Thoracic aorta (tissue), 2 donors: ENCODE data around the gene CYSRT1. TPM values are rescaled to one million over a fixed set of nuclear protein-coding genes. Genes with fewer than 3 reads are reported as not detected.

Experiments used
- ATAC-seq: fragments of 150-250 bp; one replicate; pipeline ENCODE4 v1.8.0; 2017; ENCODE audit warnings: low read depth; ENCODE audit not compliant: insufficient number of reproducible peaks, low FRiP score
- DNase-seq: peaks from one replicate; pipeline ENCODE4 v3.0.0-alpha.2; 2020; ENCODE audit warnings: low spot score
- H3K27ac ChIP-seq, 2 donors: fragments of 200-600 bp; sonication (generic); 1 replicate in 1 of 2; 2 replicates in 1 of 2; pipeline ENCODE4 v1.5.1; 2016; ENCODE audit warnings: mild to moderate bottlenecking in 2 of 2, moderate library complexity in 2 of 2
- H3K27me3 ChIP-seq: fragments of 200-600 bp; sonication (generic); replicated peaks from 2 replicates; pipeline ENCODE4 v1.6.0; 2016; ENCODE audit warnings: mild to moderate bottlenecking; ENCODE audit not compliant: insufficient read depth
- H3K36me3 ChIP-seq: fragments of 200-600 bp; sonication (generic); one replicate; pipeline ENCODE4 v1.5.1; 2016
- H3K4me1 ChIP-seq, 2 donors: fragments of 200-600 bp; sonication (generic); 1 replicate in 1 of 2; 2 replicates in 1 of 2; pipeline versions ENCODE4 v1.5.1 to v1.6.0; 2016; ENCODE audit warnings: low read depth in 2 of 2, mild to moderate bottlenecking in 1 of 2; ENCODE audit not compliant: control insufficient read depth in 1 of 2
- H3K4me3 ChIP-seq: fragments of 200-600 bp; sonication (generic); 2 replicates; pipeline ENCODE4 v1.5.1; 2016; ENCODE audit warnings: mild to moderate bottlenecking
- H3K9me3 ChIP-seq: fragments of 200-600 bp; sonication (generic); 2 replicates; pipeline ENCODE4 v1.5.1; 2016
- CTCF ChIP-seq: fragments of 200-600 bp; sonication (generic); IDR thresholded peaks from one replicate; pipeline ENCODE4 v1.5.1; 2019; ENCODE audit warnings: antibody characterized with exemption
- total RNA-seq, 2 donors: library from RNA; depleted of rRNA; stranded (reverse); fragments of >200 nt; gene quantifications; one replicate each; pipeline versions ENCODE4 v1.1.0 to v1.2.3, GENCODE V29; 2016

CYSRT1 gene
- total RNA-seq, 2 donors from 2014 or later, result not detected

GRCh38 chr9:137183980-137184595 is 40.9 kb upstream of the CYSRT1 start:
- TF ChIP-seq CTCF, result no peak
- peaks cover 59% of the 10 kb centered on the region for H3K36me3 ChIP-seq

DNA sequence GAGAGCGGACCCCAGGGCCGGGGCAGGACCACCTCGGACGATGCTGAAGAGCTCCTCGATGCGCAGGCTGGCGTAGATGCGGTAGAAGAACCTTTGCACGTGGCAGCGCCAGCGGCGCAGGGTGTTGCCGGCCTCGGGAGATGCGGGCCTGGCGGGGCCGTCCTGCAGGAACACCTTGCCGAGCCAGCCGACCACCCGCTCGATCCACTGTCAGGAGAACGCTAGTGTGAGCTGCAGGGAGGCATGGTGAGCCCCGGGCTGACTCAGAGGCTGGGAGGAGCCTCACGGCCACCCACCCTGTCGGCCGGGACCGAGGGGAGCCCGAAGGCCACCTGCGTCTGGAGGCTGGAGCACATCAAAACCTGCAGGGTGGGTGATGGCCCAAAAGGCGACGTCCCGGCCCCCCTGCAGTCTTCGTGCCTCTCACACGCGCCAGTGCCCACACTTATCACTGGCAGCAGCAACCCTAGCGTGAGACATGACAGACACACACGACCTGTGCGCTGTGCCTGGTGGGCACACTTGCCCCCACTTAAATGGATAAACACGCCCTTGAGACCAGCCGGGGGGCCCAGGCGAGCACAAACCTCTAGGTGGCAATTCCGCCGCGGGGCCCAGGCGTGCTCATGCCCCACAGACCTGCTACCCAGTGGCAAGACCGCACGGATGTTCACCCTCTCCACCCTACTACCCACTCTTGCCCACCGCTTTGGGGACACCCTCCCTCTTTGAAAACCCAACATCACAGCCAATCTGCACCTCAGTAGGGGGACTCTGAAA is 39.9 kb upstream of the CYSRT1 start:
- DNase-seq (no peak), ATAC-seq (no peak)
- TF ChIP-seq CTCF, result no peak
- Histone ChIP-seq H3K27me3 (no peaks in the 10 kb centered on the region), H3K27ac (no peak overlapping the region), H3K9me3 (no peaks in the 10 kb centered on the region), H3K36me3 (peaks cover 54% of the 10 kb centered on the region), H3K4me3 (no peak overlapping the region), H3K4me1 (peaks cover 27 to 31% of the 10 kb centered on the region in 2 donors)

More at GRCh38 chr9:137183980-137184595, 40.9 kb upstream of the CYSRT1 start:
- Histone ChIP-seq H3K27me3 (no peaks in the 10 kb centered on the region), H3K4me1 (peaks cover 18 to 21% of the 10 kb centered on the region in 2 donors), H3K9me3 (no peaks in the 10 kb centered on the region), H3K27ac (no peak overlapping the region), H3K4me3 (no peak overlapping the region)
- no peak for DNase-seq
- ATAC-seq, result no peak

- Histone ChIP-seq H3K27ac (no peak overlapping the region), H3K27me3 (no peaks in the 10 kb centered on the region), H3K36me3 (peaks cover 50% of the 10 kb centered on the region), H3K9me3 (no peaks in the 10 kb centered on the region), H3K4me3 (no peak overlapping the region), H3K4me1 (peaks cover 30 to 39% of the 10 kb centered on the region in 2 donors)
- no peak for TF ChIP-seq CTCF
- ATAC-seq, result no peak
- DNase-seq, result no peak
Observed at GRCh38 chr9:137185921-137186320, 39.1 kb upstream of the CYSRT1 start.

GRCh38 chr9:137186385-137186784 is 38.6 kb upstream of the CYSRT1 start:
- H3K9me3 ChIP-seq, result no peaks in the 10 kb centered on the region
- no peak for ATAC-seq
- H3K27ac ChIP-seq, result no peak overlapping the region
- H3K4me3 ChIP-seq, result no peak overlapping the region
- peaks cover 30 to 39% of the 10 kb centered on the region in 2 donors for H3K4me1 ChIP-seq
- H3K36me3 ChIP-seq, result peaks cover 50% of the 10 kb centered on the region
- TF ChIP-seq CTCF, result no peak
- DNase-seq, result no peak
- H3K27me3 ChIP-seq, result no peaks in the 10 kb centered on the region

DNA sequence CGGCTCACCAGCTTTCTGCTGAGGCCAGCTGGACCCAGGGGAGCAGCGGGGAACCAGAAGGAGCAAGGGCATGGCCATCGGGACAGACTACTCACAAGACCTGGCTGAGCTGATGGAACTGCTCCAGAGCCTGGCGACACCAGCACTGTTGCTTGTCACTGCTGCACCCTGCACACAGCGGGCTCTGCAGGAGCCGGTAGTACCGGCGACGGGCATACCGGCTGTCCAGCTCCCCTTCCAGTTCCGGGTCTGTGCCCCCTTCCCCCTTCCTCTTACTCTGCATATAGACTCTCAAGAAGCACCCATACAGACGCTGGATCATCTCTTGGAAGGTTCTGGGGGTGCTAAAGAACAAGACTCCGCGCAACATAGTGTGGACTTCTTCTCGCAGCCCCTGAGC is 37.6 kb upstream of the CYSRT1 start:
- no peak overlapping the region for H3K27ac ChIP-seq
- H3K36me3 ChIP-seq, result peaks cover 43% of the 10 kb centered on the region
- ATAC-seq, result no peak

More for the DNA sequence above, 37.6 kb upstream of the CYSRT1 start:
- peak overlapping the region; percentile 84 for H3K4me3 ChIP-seq
- H3K27me3 ChIP-seq, result no peaks in the 10 kb centered on the region
- H3K4me1 ChIP-seq, result peaks cover 30 to 39% of the 10 kb centered on the region in 2 donors
- no peaks in the 10 kb centered on the region for H3K9me3 ChIP-seq
- no peak for TF ChIP-seq CTCF
- DNase-seq, result no peak
